Measurements from ENCODE around the gene LRRC49. TPM values are rescaled to one million over a fixed set of nuclear protein-coding genes. Genes with fewer than 3 reads are reported as not detected.

Gene LRRC49
- total RNA-seq, 1 donor from 2014 or later: 6.8 TPM

GRCh38 chr15:70875001-70875782 is 17.4 kb upstream of the LRRC49 start:
- no peak overlapping the region for H2AFZ ChIP-seq (ENCODE audit: low read depth, low read length)
- H3K9me3 Mint-ChIP-seq (ENCODE audit: unreplicated experiment): peaks cover 2% of the 10 kb centered on the region
- FAIRE-seq: peak; percentile 73

GRCh38 chr15:70876011-70876410 is 16.6 kb upstream of the LRRC49 start:
- H3K27me3 ChIP-seq (ENCODE audit: insufficient read depth, low read length): no peaks in the 10 kb centered on the region
- no peak overlapping the region for H3K27ac Mint-ChIP-seq (ENCODE audit: unreplicated experiment)
- H3K4me3 ChIP-seq (ENCODE audit: insufficient read depth, low read depth, low read length): no peak overlapping the region
- H3K36me3 ChIP-seq (ENCODE audit: insufficient read depth, low read length): no peaks in the 10 kb centered on the region
- no peak overlapping the region for H2AFZ ChIP-seq (ENCODE audit: low read depth, low read length)
- H3K79me2 ChIP-seq (ENCODE audit: insufficient read depth, low read length): no peaks in the 10 kb centered on the region
- TF ChIP-seq CTCF (IDR thresholded peaks at IDR 0.05; ENCODE audit: insufficient read depth, low read depth, low read length) (no peak), EZH2 (IDR thresholded peaks at IDR 0.05; ENCODE audit: insufficient read depth, low read length) (no peak)
- peaks cover 7% of the 10 kb centered on the region for H3K36me3 Mint-ChIP-seq (ENCODE audit: low read depth, unreplicated experiment)
- no peaks in the 10 kb centered on the region for H3K9me3 ChIP-seq (ENCODE audit: insufficient read depth, low read depth, low read length)
- peaks cover 4% of the 10 kb centered on the region for H3K4me1 ChIP-seq (ENCODE audit: insufficient read depth, low read length)
- peaks cover 7% of the 10 kb centered on the region for H3K4me1 Mint-ChIP-seq (ENCODE audit: low read depth, unreplicated experiment)
- no peaks in the 10 kb centered on the region for H3K27me3 Mint-ChIP-seq (ENCODE audit: low read depth, unreplicated experiment)
- H3K4me3 Mint-ChIP-seq (ENCODE audit: unreplicated experiment): no peak overlapping the region
- DNase-seq (ENCODE audit: low read depth) (no peak), FAIRE-seq (no peak)
- H4K20me1 ChIP-seq (ENCODE audit: insufficient read depth, low read length): no peaks in the 10 kb centered on the region
- H3K9ac ChIP-seq (ENCODE audit: low read length): no peak overlapping the region
- H3K4me2 ChIP-seq (ENCODE audit: low read length): no peak overlapping the region
- no peak overlapping the region for H3K27ac ChIP-seq (ENCODE audit: low read depth, low read length)
- peaks cover 2% of the 10 kb centered on the region for H3K9me3 Mint-ChIP-seq (ENCODE audit: unreplicated experiment)

More at GRCh38 chr15:70875001-70875782, 17.4 kb upstream of the LRRC49 start:
- H3K4me2 ChIP-seq (ENCODE audit: low read length): no peak overlapping the region
- no peaks in the 10 kb centered on the region for H3K36me3 ChIP-seq (ENCODE audit: insufficient read depth, low read length)
- H3K79me2 ChIP-seq (ENCODE audit: insufficient read depth, low read length): no peaks in the 10 kb centered on the region
- no peaks in the 10 kb centered on the region for H4K20me1 ChIP-seq (ENCODE audit: insufficient read depth, low read length)
- H3K27ac ChIP-seq (ENCODE audit: low read depth, low read length): no peak overlapping the region
- no peaks in the 10 kb centered on the region for H3K27me3 ChIP-seq (ENCODE audit: insufficient read depth, low read length)
- H3K4me3 ChIP-seq (ENCODE audit: insufficient read depth, low read depth, low read length): no peak overlapping the region
- no peak overlapping the region for H3K9ac ChIP-seq (ENCODE audit: low read length)
- H3K9me3 ChIP-seq (ENCODE audit: insufficient read depth, low read depth, low read length): no peaks in the 10 kb centered on the region
- Mint-ChIP-seq H3K36me3 (ENCODE audit: low read depth, unreplicated experiment) (peaks cover 7% of the 10 kb centered on the region), H3K4me1 (ENCODE audit: low read depth, unreplicated experiment) (peaks cover 14% of the 10 kb centered on the region), H3K27ac (ENCODE audit: unreplicated experiment) (no peak overlapping the region), H3K27me3 (ENCODE audit: low read depth, unreplicated experiment) (no peaks in the 10 kb centered on the region), H3K4me3 (ENCODE audit: unreplicated experiment) (no peak overlapping the region)
- DNase-seq (ENCODE audit: low read depth): no peak
- H3K4me1 ChIP-seq (ENCODE audit: insufficient read depth, low read length): peaks cover 9% of the 10 kb centered on the region
- TF ChIP-seq EZH2 (IDR thresholded peaks at IDR 0.05; ENCODE audit: insufficient read depth, low read length): no peak
- TF ChIP-seq CTCF (IDR thresholded peaks at IDR 0.05; ENCODE audit: insufficient read depth, low read depth, low read length): peak; percentile 54

DNA sequence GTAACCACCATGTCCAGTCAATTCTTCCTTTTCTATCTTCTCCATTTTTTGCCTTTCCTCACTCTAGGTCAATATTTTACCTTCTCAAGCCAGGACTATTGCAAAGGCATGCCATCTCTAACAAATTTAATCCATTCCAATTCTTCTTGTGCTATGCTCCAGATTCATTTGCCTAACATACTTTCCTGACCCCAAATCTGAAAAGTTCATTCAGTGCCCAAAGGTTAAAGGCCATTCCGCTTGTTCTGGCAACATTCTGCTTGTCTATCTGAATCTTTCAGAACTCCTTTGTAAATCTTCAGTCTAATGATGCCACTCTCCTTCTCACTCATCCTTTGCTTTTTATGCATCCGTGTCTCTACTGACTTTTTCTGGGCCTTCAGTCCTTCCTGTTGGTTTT is 15.9 kb upstream of the LRRC49 start:
- TF ChIP-seq EZH2 (IDR thresholded peaks at IDR 0.05; ENCODE audit: insufficient read depth, low read length): no peak
- TF ChIP-seq CTCF (IDR thresholded peaks at IDR 0.05; ENCODE audit: insufficient read depth, low read depth, low read length): no peak
- no peak overlapping the region for H3K4me3 ChIP-seq (ENCODE audit: insufficient read depth, low read depth, low read length)
- H3K36me3 ChIP-seq (ENCODE audit: insufficient read depth, low read length): no peaks in the 10 kb centered on the region
- peaks cover 7% of the 10 kb centered on the region for H3K36me3 Mint-ChIP-seq (ENCODE audit: low read depth, unreplicated experiment)
- H3K4me2 ChIP-seq (ENCODE audit: low read length): no peak overlapping the region
- H3K9ac ChIP-seq (ENCODE audit: low read length): no peak overlapping the region
- DNase-seq (ENCODE audit: low read depth): no peak
- H2AFZ ChIP-seq (ENCODE audit: low read depth, low read length): no peak overlapping the region
- H3K27me3 ChIP-seq (ENCODE audit: insufficient read depth, low read length): no peaks in the 10 kb centered on the region
- no peaks in the 10 kb centered on the region for H3K9me3 ChIP-seq (ENCODE audit: insufficient read depth, low read depth, low read length)
- no peak overlapping the region for H3K27ac Mint-ChIP-seq (ENCODE audit: unreplicated experiment)
- H4K20me1 ChIP-seq (ENCODE audit: insufficient read depth, low read length): no peaks in the 10 kb centered on the region
- no peaks in the 10 kb centered on the region for H3K79me2 ChIP-seq (ENCODE audit: insufficient read depth, low read length)
- H3K4me1 Mint-ChIP-seq (ENCODE audit: low read depth, unreplicated experiment): peaks cover 7% of the 10 kb centered on the region
- H3K27ac ChIP-seq (ENCODE audit: low read depth, low read length): no peak overlapping the region
- H3K4me1 ChIP-seq (ENCODE audit: insufficient read depth, low read length): peaks cover 4% of the 10 kb centered on the region
- H3K4me3 Mint-ChIP-seq (ENCODE audit: unreplicated experiment): no peak overlapping the region
- H3K27me3 Mint-ChIP-seq (ENCODE audit: low read depth, unreplicated experiment): no peaks in the 10 kb centered on the region
- peaks cover 2% of the 10 kb centered on the region for H3K9me3 Mint-ChIP-seq (ENCODE audit: unreplicated experiment)
- no peak for FAIRE-seq

All from astrocyte (in vitro differentiated cells and primary cell).